Measurements from ENCODE around the gene POLR3K. TPM values are rescaled to one million over a fixed set of nuclear protein-coding genes. Genes with fewer than 3 reads are reported as not detected.

POLR3K gene
- total RNA-seq, 1 experiment from 2014 or later, result 40.1 TPM

GRCh38 chr16:71210-71539 lies 17.8 kb upstream of the POLR3K start:
- Mint-ChIP-seq H3K27ac (peak overlapping the region; percentile 88; the same call in 1 of the 2 replicates), H3K36me3 (no peaks in the 10 kb centered on the region), H3K9me3 (no peaks in the 10 kb centered on the region), H3K27me3 (ENCODE audit: low read depth) (no peaks in the 10 kb centered on the region; the same call in 1 of the 2 replicates), H3K4me3 (peak overlapping the region; percentile 81), H3K4me1 (peaks cover 53% of the 10 kb centered on the region)
- DNase-seq (ENCODE audit: low spot score) (no peak), ATAC-seq (no peak; the same call in 1 of the 2 replicates)
- POLR2A ChIA-PET, result interaction anchor here (0.7 to 3.0 kb wide), 6 partner anchors 8 to 32 kb away, joined by 3 to 16 read pairs (median 4); partner anchors contain the start of genes POLR3K and SNRNP25
- CTCF ChIA-PET, result interaction anchor here (1.7 to 16.9 kb wide), 5 partner anchors 23 to 282 kb away, joined by 6 to 493 read pairs (median 18); partner anchors contain the start of gene AXIN1
- TF ChIP-seq ZNF396 (CRISPR knock-in tag; IDR thresholded peaks at IDR 0.05; ENCODE audit: borderline replicate concordance), result no peak
- TF ChIP-seq ZNF425 (CRISPR knock-in tag; conservative IDR thresholded peaks at IDR 0.05), result no peak
- no peak for TF ChIP-seq RORB (CRISPR knock-in tag; IDR thresholded peaks at IDR 0.05)
- TF ChIP-seq NFE2L1 (CRISPR knock-in tag; IDR thresholded peaks at IDR 0.05), result no peak
- no peak for TF ChIP-seq TCF7 (CRISPR knock-in tag; IDR thresholded peaks at IDR 0.05; ENCODE audit: low read depth)
- no peak for TF ChIP-seq FOXP4 (CRISPR knock-in tag; IDR thresholded peaks at IDR 0.05)
- no peak for TF ChIP-seq ZNF317 (CRISPR knock-in tag; IDR thresholded peaks at IDR 0.05; ENCODE audit: borderline replicate concordance, low read depth)
- TF ChIP-seq ETV6 (CRISPR knock-in tag; IDR thresholded peaks at IDR 0.05), result peak; percentile 43; the same call in 1 of the 2 replicates
- no peak for TF ChIP-seq FOXK1 (CRISPR knock-in tag; IDR thresholded peaks at IDR 0.05)
- TF ChIP-seq TEAD1 (CRISPR knock-in tag; IDR thresholded peaks at IDR 0.05), result peak; percentile 31; the same call in 1 of the 2 replicates
- TF ChIP-seq HMGXB4 (CRISPR knock-in tag; IDR thresholded peaks at IDR 0.05), result no peak
- TF ChIP-seq ZNF423 (CRISPR knock-in tag; IDR thresholded peaks at IDR 0.05), result peak; percentile 49; the same call in 1 of the 2 replicates
- TF ChIP-seq ARID4B (CRISPR knock-in tag; IDR thresholded peaks at IDR 0.05; ENCODE audit: borderline replicate concordance), result no peak
- no peak for TF ChIP-seq ESRRA (CRISPR knock-in tag; IDR thresholded peaks at IDR 0.05; ENCODE audit: borderline replicate concordance)
- no peak for TF ChIP-seq NR3C1 (CRISPR knock-in tag; conservative IDR thresholded peaks at IDR 0.05; ENCODE audit: low read depth)
- TF ChIP-seq ATF6 (CRISPR knock-in tag; IDR thresholded peaks at IDR 0.05), result no peak
- TF ChIP-seq ZBTB21 (CRISPR knock-in tag; IDR thresholded peaks at IDR 0.05; ENCODE audit: borderline replicate concordance), result no peak
- TF ChIP-seq TEAD4 (CRISPR knock-in tag; IDR thresholded peaks at IDR 0.05), result no peak
- TF ChIP-seq MXD4 (CRISPR knock-in tag; IDR thresholded peaks at IDR 0.05; ENCODE audit: borderline replicate concordance), result no peak
